Liver (tissue), 9 donors: ENCODE data around the gene RB1. TPM values are rescaled to one million over a fixed set of nuclear protein-coding genes. Genes with fewer than 3 reads are reported as not detected.

ENCODE experiments used
- DNase-seq: peaks from one replicate; pipeline ENCODE4 v3.0.0-alpha.2; 2017; ENCODE audit warnings: low spot score
- H3K27ac ChIP-seq, 2 donors: one replicate each; pipeline ENCODE4 v1.7.0; 2013; ENCODE audit warnings: inconsistent platforms in 2 of 2, low read length in 2 of 2, control low read depth in 1 of 2, low read depth in 1 of 2, mild to moderate bottlenecking in 1 of 2
- H3K27me3 ChIP-seq, 4 donors: one replicate each; pipeline versions ENCODE4 v1.6.1 to v1.7.0; 2013; ENCODE audit warnings: low read length in 3 of 4, inconsistent platforms in 1 of 4, mild to moderate bottlenecking in 1 of 4, moderate library complexity in 1 of 4; ENCODE audit not compliant: control insufficient read depth in 4 of 4, insufficient read depth in 4 of 4
- H3K36me3 ChIP-seq, 4 donors: one replicate each; pipeline versions ENCODE4 v1.6.1 to v1.7.0; 2013; ENCODE audit warnings: low read length in 3 of 4, mild to moderate bottlenecking in 3 of 4, low read depth in 1 of 4, moderate library complexity in 1 of 4; ENCODE audit not compliant: control insufficient read depth in 4 of 4, insufficient read depth in 3 of 4
- H3K4me1 ChIP-seq, 4 donors: one replicate each; pipeline versions ENCODE4 v1.6.1 to v1.7.0; 2013; ENCODE audit warnings: low read length in 3 of 4, mild to moderate bottlenecking in 3 of 4, moderate library complexity in 1 of 4; ENCODE audit not compliant: control insufficient read depth in 4 of 4, insufficient read depth in 4 of 4
- H3K4me3 ChIP-seq, 3 donors: one replicate each; pipeline versions ENCODE4 v1.6.1 to v1.7.0; 2013; ENCODE audit warnings: low read length in 3 of 3, control low read depth in 1 of 3, low read depth in 1 of 3, mild to moderate bottlenecking in 1 of 3
- H3K9ac ChIP-seq, 2 donors: one replicate each; pipeline ENCODE4 v1.7.0; 2013; ENCODE audit warnings: low read length in 2 of 2, mild to moderate bottlenecking in 2 of 2, moderate library complexity in 2 of 2, control low read depth in 1 of 2, low read depth in 1 of 2
- H3K9me3 ChIP-seq, 4 donors: one replicate each; pipeline versions ENCODE4 v1.6.1 to v1.7.0; 2013; ENCODE audit warnings: low read length in 3 of 4; ENCODE audit not compliant: control insufficient read depth in 4 of 4
- ATF3 ChIP-seq: IDR thresholded peaks from 2 replicates; pipeline ENCODE4 v1.6.1; 2016; ENCODE audit warnings: antibody characterized with exemption
- CTCF ChIP-seq: fragments of 150-350 bp; IDR thresholded peaks from 2 replicates; pipeline ENCODE4 v1.5.1; 2017; ENCODE audit warnings: improper control_type of control experiment, low read depth, low read length; ENCODE audit not compliant: missing input control
- EGR1 ChIP-seq, 2 donors: IDR thresholded peaks; 2 replicates each; pipeline ENCODE4 v1.6.1; 2016 to 2018; ENCODE audit warnings: antibody characterized with exemption in 2 of 2, low read depth in 2 of 2
- FOXA1 ChIP-seq: IDR thresholded peaks from 2 replicates; pipeline ENCODE4 v1.6.1; 2016; ENCODE audit warnings: antibody characterized with exemption
- FOXA2 ChIP-seq: IDR thresholded peaks from 2 replicates; pipeline ENCODE4 v1.6.1; 2016; ENCODE audit warnings: antibody characterized with exemption
- GABPA ChIP-seq, 2 donors: IDR thresholded peaks in 1 of 2; conservative IDR thresholded peaks in 1 of 2; 2 replicates each; pipeline ENCODE4 v1.6.1; 2016; ENCODE audit warnings: antibody characterized with exemption in 2 of 2, mild to moderate bottlenecking in 1 of 2, moderate library complexity in 1 of 2
- HNF4A ChIP-seq, 2 donors: conservative IDR thresholded peaks; 2 replicates each; pipeline ENCODE4 v1.6.1; 2016; ENCODE audit warnings: antibody characterized with exemption in 2 of 2, mild to moderate bottlenecking in 2 of 2
- HNF4G ChIP-seq: IDR thresholded peaks from 2 replicates; pipeline ENCODE4 v1.6.1; 2016; ENCODE audit warnings: antibody characterized with exemption
- JUND ChIP-seq, 2 donors: IDR thresholded peaks; 2 replicates each; pipeline ENCODE4 v1.6.1; 2016; ENCODE audit warnings: antibody characterized with exemption in 2 of 2
- MAX ChIP-seq: IDR thresholded peaks from 2 replicates; pipeline ENCODE4 v1.6.1; 2016; ENCODE audit warnings: antibody characterized with exemption
- NR2F2 ChIP-seq: IDR thresholded peaks from 2 replicates; pipeline ENCODE4 v1.6.1; 2016; ENCODE audit warnings: antibody characterized with exemption
- RAD21 ChIP-seq, 2 donors: IDR thresholded peaks; 2 replicates each; pipeline ENCODE4 v1.6.1; 2016; ENCODE audit warnings: antibody characterized with exemption in 2 of 2, mild to moderate bottlenecking in 2 of 2
- REST ChIP-seq: IDR thresholded peaks from 2 replicates; pipeline ENCODE4 v1.6.1; 2016; ENCODE audit warnings: antibody characterized with exemption, mild to moderate bottlenecking
- RXRA ChIP-seq, 2 donors: IDR thresholded peaks; 2 replicates each; pipeline ENCODE4 v1.6.1; 2017 to 2018; ENCODE audit warnings: antibody characterized with exemption in 2 of 2, mild to moderate bottlenecking in 1 of 2
- SP1 ChIP-seq: IDR thresholded peaks from 2 replicates; pipeline ENCODE4 v1.6.1; 2018; ENCODE audit warnings: antibody characterized with exemption, mild to moderate bottlenecking
- TAF1 ChIP-seq: conservative IDR thresholded peaks from 2 replicates; pipeline ENCODE4 v1.6.1; 2016; ENCODE audit warnings: antibody characterized with exemption, mild to moderate bottlenecking
- YY1 ChIP-seq: IDR thresholded peaks from 2 replicates; pipeline ENCODE4 v1.6.1; 2016; ENCODE audit warnings: antibody characterized with exemption, mild to moderate bottlenecking
- ZBTB33 ChIP-seq: IDR thresholded peaks from 2 replicates; pipeline ENCODE4 v1.6.1; 2016; ENCODE audit warnings: antibody characterized with exemption
- WGBS: extraction: QIAGEN DNeasy Blood & Tissue Kit; methylation state at CpG from one replicate; pipeline ENCODE4 v1.1.7; 2013; 5-methylcytosine and 5-hydroxymethylcytosine counted together
- polyA plus RNA-seq, 2 donors: library from polyadenylated mRNA; stranded (reverse) in 1 of 2; unstranded in 1 of 2; fragments of 200-250 nt in 1 of 2; fragments of >200 nt in 1 of 2; fragmentation: Nextera tagmentation in 1 of 2; extraction: Ambion mirVana in 1 of 2; gene quantifications; one replicate each; pipeline versions ENCODE4 v1.2.1 to v1.2.3, GENCODE V29; 2013 to 2015
- total RNA-seq, 2 donors: library from RNA; depleted of rRNA; stranded (reverse); fragments of >200 nt; gene quantifications; one replicate each; pipeline ENCODE4 v1.2.3, GENCODE V29; 2014
- donor health status: healthy.
- donor health status: healthy.
- donor health status: healthy.
- donor health status: healthy.
- donor health status: healthy.

Gene RB1
- total and polyA plus RNA-seq, 4 donors = 6.6 to 30.6 (median 8.9) TPM

GRCh38 chr13:48436661-48437288 lies 133.2 kb downstream of the RB1 start:
- Histone ChIP-seq H3K36me3 (no peaks in the 10 kb centered on the region), H3K27me3 (no peaks in the 10 kb centered on the region), H3K9me3 (no peaks in the 10 kb centered on the region), H3K9ac (no peak overlapping the region), H3K4me3 (no peak overlapping the region), H3K4me1 (no peaks in the 10 kb centered on the region), H3K27ac (no peak overlapping the region)
- TF ChIP-seq ATF3 = no peak
- TF ChIP-seq FOXA2 = no peak
- TF ChIP-seq SP1 = no peak
- TF ChIP-seq JUND (IDR thresholded peaks at IDR 0.05) = no peak
- TF ChIP-seq RAD21 (IDR thresholded peaks at IDR 0.05) = no peak
- TF ChIP-seq EGR1 (IDR thresholded peaks at IDR 0.05; ENCODE audit: low read depth in 2 of 2) = no peak
- TF ChIP-seq CTCF = no peak
- no peak for TF ChIP-seq HNF4G
- no peak for TF ChIP-seq GABPA (IDR thresholded peaks at IDR 0.05 in 1 of 2, conservative IDR thresholded peaks at IDR 0.05 in 1 of 2)
- no peak for TF ChIP-seq TAF1
- TF ChIP-seq FOXA1 = no peak
- TF ChIP-seq YY1 = no peak
- no peak for TF ChIP-seq MAX
- no peak for DNase-seq
- 81% methylated on average over 2 of the region's 2 CpGs for WGBS

GRCh38 chr13:48437371-48437770 lies 133.8 kb downstream of the RB1 start:
- no peaks in the 10 kb centered on the region for H3K4me1 ChIP-seq
- H3K4me3 ChIP-seq = no peak overlapping the region
- no peaks in the 10 kb centered on the region for H3K9me3 ChIP-seq
- no peaks in the 10 kb centered on the region for H3K36me3 ChIP-seq
- no peak for DNase-seq
- TF ChIP-seq FOXA2 (no peak), JUND (IDR thresholded peaks at IDR 0.05) (no peak), FOXA1 (no peak), YY1 (no peak), RXRA (IDR thresholded peaks at IDR 0.05) (no peak), ZBTB33 (no peak), REST (no peak), ATF3 (no peak), NR2F2 (no peak), TAF1 (no peak), EGR1 (IDR thresholded peaks at IDR 0.05; ENCODE audit: low read depth in 2 of 2) (no peak), RAD21 (IDR thresholded peaks at IDR 0.05) (no peak), HNF4A (conservative IDR thresholded peaks at IDR 0.05) (no peak), SP1 (no peak)
- no peak overlapping the region for H3K9ac ChIP-seq
- H3K27me3 ChIP-seq = no peaks in the 10 kb centered on the region
- 66% methylated on average over 3 of the region's 3 CpGs for WGBS
- H3K27ac ChIP-seq = no peak overlapping the region
